H1 (cell line): ENCODE data around the gene HAS3. TPM values are rescaled to one million over a fixed set of nuclear protein-coding genes. Genes with fewer than 3 reads are reported as not detected.

ENCODE experiments used
- polyA plus RNA-seq, 7 experiments: library from polyadenylated mRNA; depleted of rRNA in 3 of 7; stranded (reverse) in 5 of 7; unstranded in 2 of 7; fragments of >200 nt in 5 of 7; fragments of 200-250 nt in 2 of 7; gene quantifications; 1 replicate in 5 of 7; 2 replicates in 1 of 7; 4 replicates in 1 of 7; pipeline versions ENCODE4 v1.2.1 to v1.2.3, GENCODE V29; 2011 to 2013; ENCODE audit warnings: missing spikeins in 2 of 7, mixed read lengths in 2 of 7
- total RNA-seq: library from RNA; stranded (reverse); fragmentation: NEBNext Ultra II Directional; extraction: Animal tissue kit (Norgen Biotek cat#: 25700); gene quantifications from 2 replicates; pipeline ENCODE4 v1.2.1, GENCODE V29; 2021

HAS3 gene
- total and polyA plus RNA-seq, 2 of the 8 experiments (the other 6 are each of a cell fraction or from before 2014, with no cell fraction given) = 32.1 to 69.6 TPM

Other genes starting within 250 kb of the HAS3 start
- gene CHTF8, start 26.9 kb downstream of the HAS3 start, total RNA-seq = 138 and 146 TPM in 2 replicates
- 114 and 163 TPM in 2 replicates for gene CHTF8, start 26.9 kb downstream of the HAS3 start, polyA plus RNA-seq (2011; rRNA removed)
- gene UTP4, start 27.0 kb downstream of the HAS3 start, total RNA-seq = 101 TPM in 2 replicates
- gene UTP4, start 27.0 kb downstream of the HAS3 start, polyA plus RNA-seq (2011; rRNA removed) = 71.8 and 118 TPM in 2 replicates
- gene SNTB2, start 81.5 kb downstream of the HAS3 start, total RNA-seq = 16.1 and 19.6 TPM in 2 replicates
- 6.0 and 8.9 TPM in 2 replicates for gene SNTB2, start 81.5 kb downstream of the HAS3 start, polyA plus RNA-seq (2011; rRNA removed)
- gene VPS4A, start 205.7 kb downstream of the HAS3 start, total RNA-seq = 24.1 and 26.6 TPM in 2 replicates
- gene VPS4A, start 205.7 kb downstream of the HAS3 start, polyA plus RNA-seq (2011; rRNA removed) = 14.1 and 19.0 TPM in 2 replicates
- gene PDF, start 224.9 kb downstream of the HAS3 start, total RNA-seq = 23.6 and 23.9 TPM in 2 replicates
- 17.7 and 19.3 TPM in 2 replicates for gene PDF, start 224.9 kb downstream of the HAS3 start, polyA plus RNA-seq (2011; rRNA removed)
- 55.4 and 55.6 TPM in 2 replicates for gene COG8, start 233.9 kb downstream of the HAS3 start, total RNA-seq
- 49.1 and 60.9 TPM in 2 replicates for gene COG8, start 233.9 kb downstream of the HAS3 start, polyA plus RNA-seq (2011; rRNA removed)
- gene NIP7, start 234.1 kb downstream of the HAS3 start, total RNA-seq = 52.1 and 52.2 TPM in 2 replicates
- gene NIP7, start 234.1 kb downstream of the HAS3 start, polyA plus RNA-seq (2011; rRNA removed) = 10.5 and 14.5 TPM in 2 replicates
- 0.94 TPM in 1 of 2 replicates, not detected in the other for gene TMED6, start 246.1 kb downstream of the HAS3 start, total RNA-seq
- gene TMED6, start 246.1 kb downstream of the HAS3 start, polyA plus RNA-seq (2011; rRNA removed) = not detected in 2 replicates